Parathyroid adenoma (tissue), 2 donors: ENCODE measurements around the gene MRPL4.

Source experiments
- H2AFZ ChIP-seq: fragments of 300-600 bp; sonication (generic); one replicate; pipeline ENCODE4 v1.7.0; 2017; ENCODE audit warnings: antibody characterized with exemption, mild to moderate bottlenecking
- H3K27ac ChIP-seq: fragments of 300-600 bp; sonication (generic); one replicate; pipeline ENCODE4 v1.7.0; 2017
- H3K27me3 ChIP-seq: fragments of 300-600 bp; sonication (generic); one replicate; pipeline ENCODE4 v1.7.0; 2017; ENCODE audit warnings: low read length; ENCODE audit not compliant: control insufficient read depth, insufficient read depth
- H3K36me3 ChIP-seq: fragments of 300-600 bp; sonication (generic); one replicate; pipeline ENCODE4 v1.7.0; 2017; ENCODE audit warnings: low read length; ENCODE audit not compliant: control insufficient read depth, insufficient read depth
- H3K4me1 ChIP-seq: fragments of 300-600 bp; sonication (generic); one replicate; pipeline ENCODE4 v1.7.0; 2017; ENCODE audit warnings: control low read depth
- H3K4me2 ChIP-seq: fragments of 300-600 bp; sonication (generic); one replicate; pipeline ENCODE4 v1.7.0; 2017; ENCODE audit warnings: low read length
- H3K4me3 ChIP-seq: fragments of 300-600 bp; sonication (generic); one replicate; pipeline ENCODE4 v1.7.0; 2017; ENCODE audit warnings: low read depth, low read length
- H3K79me2 ChIP-seq: fragments of 300-600 bp; sonication (generic); one replicate; pipeline ENCODE4 v1.7.0; 2017; ENCODE audit warnings: control low read depth
- H3K9ac ChIP-seq: fragments of 300-600 bp; sonication (generic); one replicate; pipeline ENCODE4 v1.7.0; 2017; ENCODE audit warnings: mild to moderate bottlenecking
- H3K9me3 ChIP-seq: fragments of 300-600 bp; sonication (generic); one replicate; pipeline ENCODE4 v1.7.0; 2017; ENCODE audit warnings: low read length; ENCODE audit not compliant: control insufficient read depth
- CTCF ChIP-seq: fragments of 300-600 bp; sonication (generic); IDR thresholded peaks from one replicate; pipeline ENCODE4 v1.7.0; 2017; ENCODE audit warnings: antibody characterized with exemption, mild to moderate bottlenecking
- donor health status: primary hyperparathyroidism.

MRPL4 gene

GRCh38 chr19:10294368-10294697 is 42.3 kb downstream of the MRPL4 start:
- Histone ChIP-seq H3K36me3 (no peaks in the 10 kb centered on the region), H2AFZ (no peak overlapping the region), H3K9me3 (no peaks in the 10 kb centered on the region), H3K4me3 (peak overlapping the region; percentile 51), H3K4me2 (peak overlapping the region; percentile 33), H3K9ac (no peak overlapping the region), H3K79me2 (no peaks in the 10 kb centered on the region), H3K27me3 (peaks cover 11% of the 10 kb centered on the region), H3K27ac (no peak overlapping the region), H3K4me1 (peaks cover 11% of the 10 kb centered on the region)
- TF ChIP-seq CTCF = no peak

GRCh38 chr19:10295305-10295846 is 43.4 kb downstream of the MRPL4 start:
- Histone ChIP-seq H3K4me3 (peak overlapping the region; percentile 51), H3K36me3 (no peaks in the 10 kb centered on the region), H3K9ac (no peak overlapping the region), H3K9me3 (no peaks in the 10 kb centered on the region), H2AFZ (peak overlapping the region; percentile 58), H3K4me2 (peak overlapping the region; percentile 33), H3K4me1 (peaks cover 8% of the 10 kb centered on the region), H3K79me2 (no peaks in the 10 kb centered on the region), H3K27ac (no peak overlapping the region), H3K27me3 (peaks cover 11% of the 10 kb centered on the region)
- peak; percentile 5 for TF ChIP-seq CTCF

- H3K79me2 ChIP-seq = no peaks in the 10 kb centered on the region
- no peak overlapping the region for H3K27ac ChIP-seq
- H3K4me1 ChIP-seq = peaks cover 8% of the 10 kb centered on the region
- peak overlapping the region; percentile 58 for H2AFZ ChIP-seq
- H3K4me2 ChIP-seq = peak overlapping the region; percentile 33
- TF ChIP-seq CTCF = no peak
- no peaks in the 10 kb centered on the region for H3K36me3 ChIP-seq
- H3K9ac ChIP-seq = no peak overlapping the region
- no peaks in the 10 kb centered on the region for H3K9me3 ChIP-seq
- peaks cover 11% of the 10 kb centered on the region for H3K27me3 ChIP-seq
- peak overlapping the region; percentile 51 for H3K4me3 ChIP-seq
Measured at GRCh38 chr19:10295847-10296591, 44.0 kb downstream of the MRPL4 start.

GRCh38 chr19:10299545-10300458 is 47.8 kb downstream of the MRPL4 start:
- Histone ChIP-seq H3K36me3 (no peaks in the 10 kb centered on the region), H3K27ac (no peak overlapping the region), H3K27me3 (peaks cover under 1% of the 10 kb centered on the region), H3K9me3 (no peaks in the 10 kb centered on the region), H2AFZ (no peak overlapping the region), H3K4me3 (no peak overlapping the region), H3K4me2 (no peak overlapping the region), H3K4me1 (peaks cover 5% of the 10 kb centered on the region), H3K9ac (no peak overlapping the region), H3K79me2 (no peaks in the 10 kb centered on the region)
- no peak for TF ChIP-seq CTCF
